Mucosa of gallbladder (tissue), 1 donor: Measurements from ENCODE around the gene UTS2B. TPM values are rescaled to one million over a fixed set of nuclear protein-coding genes. Genes with fewer than 3 reads are reported as not detected.

Experiments used
- DNase-seq: peaks from one replicate; pipeline ENCODE4 v3.0.0-alpha.2; 2020; ENCODE audit warnings: low spot score
- total RNA-seq: library from RNA; stranded (reverse); gene quantifications from one replicate; pipeline ENCODE4 v1.2.1, GENCODE V29; 2021
- donor health status: DM: no; HTN: no; CAD: no.

Gene UTS2B
- total RNA-seq, 1 donor from 2014 or later: 2.6 TPM

GRCh38 chr3:191352014-191352413, 21.7 kb upstream of the UTS2B start:
- no peak for DNase-seq

GRCh38 chr3:191350396-191351090, 20.2 kb upstream of the UTS2B start:
- no peak for DNase-seq

- no peak for DNase-seq
Measured at GRCh38 chr3:191348098-191348497, 17.8 kb upstream of the UTS2B start.

GRCh38 chr3:191347228-191347627, 16.9 kb upstream of the UTS2B start:
- DNase-seq: no peak

- no peak for DNase-seq
Measured at GRCh38 chr3:191345334-191345733, 15.0 kb upstream of the UTS2B start.

- DNase-seq: no peak
Measured at GRCh38 chr3:191343913-191344312, 13.6 kb upstream of the UTS2B start.

- no peak for DNase-seq
Measured at GRCh38 chr3:191343115-191343514, 12.8 kb upstream of the UTS2B start.

- DNase-seq: no peak
Measured at GRCh38 chr3:191342411-191342810, 12.1 kb upstream of the UTS2B start.

- no peak for DNase-seq
Measured at GRCh38 chr3:191342006-191342405, 11.7 kb upstream of the UTS2B start.

- no peak for DNase-seq
Measured at GRCh38 chr3:191340966-191341365, 10.6 kb upstream of the UTS2B start.

- no peak for DNase-seq
Measured at GRCh38 chr3:191340351-191340750, 10.0 kb upstream of the UTS2B start.

GRCh38 chr3:191339316-191339917, 9.1 kb upstream of the UTS2B start:
- no peak for DNase-seq

GRCh38 chr3:191338177-191338488, 7.8 kb upstream of the UTS2B start:
- DNase-seq: no peak

- no peak for DNase-seq
Measured at GRCh38 chr3:191336833-191337232, 6.5 kb upstream of the UTS2B start.

- DNase-seq: no peak
Measured at GRCh38 chr3:191334346-191334893, 4.1 kb upstream of the UTS2B start.

- DNase-seq: no peak
Measured at GRCh38 chr3:191333298-191333880, 3.1 kb upstream of the UTS2B start.

- DNase-seq: no peak
Measured at GRCh38 chr3:191331388-191331787, 1.1 kb upstream of the UTS2B start.

GRCh38 chr3:191330530-191331048, 263 bp upstream of the UTS2B start:
- DNase-seq: peak; percentile 21

GRCh38 chr3:191328962-191329653, 1.2 kb downstream of the UTS2B start, which contains the start of gene CCDC50:
CCDC50 (plus strand) TSS chr3:191329394; CDS start chr3:191329675, 281 bp downstream.
- DNase-seq: peak; percentile 87

- DNase-seq: no peak
Measured at GRCh38 chr3:191328383-191328961, 1.9 kb downstream of the UTS2B start.

GRCh38 chr3:191327526-191327925, 2.8 kb downstream of the UTS2B start:
- no peak for DNase-seq

- DNase-seq: no peak
Measured at GRCh38 chr3:191324936-191325335, 5.4 kb downstream of the UTS2B start.
